Fibroblast of skin of back (primary cell): ENCODE measurements around the gene SF1.
A peak's percentile ranks its signal among the peaks of the same experiment; 100 is the strongest.

Experiments
- DNase-seq: peaks from one replicate; pipeline ENCODE4 v3.0.0-alpha.2; 2013

Gene SF1

DNA sequence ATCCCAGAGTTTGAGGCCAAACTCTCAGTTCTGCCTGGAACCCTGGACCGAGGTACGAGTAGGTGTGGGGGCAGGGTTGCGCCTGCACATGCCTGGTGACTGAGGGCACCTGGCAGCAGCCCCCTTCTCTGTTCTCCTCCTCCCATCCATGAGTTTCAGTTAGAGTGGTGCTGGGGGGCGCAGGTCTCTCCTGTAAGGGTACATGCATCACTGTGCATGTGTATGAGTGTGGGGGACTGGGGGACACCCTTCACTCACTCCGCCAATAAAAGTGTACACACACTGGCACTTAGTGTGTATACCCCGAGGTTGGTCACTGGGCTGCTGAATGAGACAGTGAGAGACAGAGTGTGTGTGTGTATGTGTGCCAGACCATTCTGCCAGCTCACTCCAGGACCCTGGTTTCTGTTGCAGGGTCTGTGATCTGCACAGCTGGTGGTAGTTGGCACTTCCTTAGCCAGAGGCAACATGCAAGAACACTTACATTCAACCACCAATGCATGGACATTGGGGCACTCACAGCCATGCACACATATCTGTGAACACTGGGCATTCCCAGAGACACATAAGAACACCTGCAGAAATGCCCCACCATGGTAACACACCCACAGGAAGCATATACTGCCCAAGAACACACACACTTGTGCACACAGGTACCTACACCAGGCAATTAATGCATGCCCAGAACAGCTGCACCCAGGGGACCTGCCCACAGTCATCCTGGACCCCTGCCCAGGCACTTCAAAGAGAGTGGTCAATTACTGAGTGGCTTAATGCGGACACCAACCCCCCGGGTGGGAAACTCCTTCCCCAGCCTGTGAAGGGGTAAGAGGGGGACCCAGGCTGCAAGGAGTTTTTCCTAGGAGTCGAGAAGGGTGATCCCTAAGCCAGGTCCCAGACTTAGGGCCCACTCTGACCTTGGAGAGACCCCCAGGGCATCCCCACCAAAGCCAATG, 54.2 kb downstream of the SF1 start:
- no peak for DNase-seq

DNA sequence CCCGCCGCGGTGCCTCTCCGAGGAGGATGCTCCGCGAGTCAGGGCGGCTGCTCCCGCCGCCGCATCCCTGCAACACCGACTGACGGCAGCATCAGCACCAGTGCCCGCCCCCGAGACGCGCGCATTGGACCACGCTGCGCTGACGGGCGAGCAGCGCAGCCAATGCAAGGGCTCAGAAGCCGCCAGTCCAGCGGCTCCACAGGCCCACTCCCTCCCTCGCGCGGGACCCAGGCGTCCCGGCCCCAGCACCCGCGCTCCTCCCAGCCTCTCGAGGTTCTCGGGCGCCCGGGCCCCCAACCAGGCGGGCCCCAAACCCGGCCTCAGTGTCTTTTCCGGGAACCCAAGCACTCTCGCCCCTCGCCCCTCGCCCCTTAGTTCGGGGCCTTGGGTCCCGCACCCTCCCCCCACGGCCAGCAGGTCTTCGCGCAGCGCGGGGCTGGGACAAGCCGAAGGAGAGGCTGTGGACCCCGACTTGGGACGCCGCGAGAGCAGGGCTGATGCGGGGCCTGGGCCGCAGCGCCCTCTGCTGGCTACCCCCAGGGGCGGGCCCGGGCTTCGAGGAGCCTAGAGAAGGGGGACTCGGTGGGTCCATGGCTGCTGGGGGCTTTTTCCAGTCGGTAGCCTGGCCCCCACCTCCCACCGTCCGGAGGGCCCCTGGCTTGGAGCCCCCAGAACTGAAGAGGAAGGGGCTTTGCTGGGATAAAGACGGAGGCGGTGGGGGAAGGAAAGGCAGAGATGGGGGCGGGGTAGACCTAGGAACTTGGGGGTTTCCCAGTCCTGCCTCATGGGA, 55.0 kb downstream of the SF1 start, which contains the start of gene NRXN2:
Gene NRXN2, minus strand, starts transcription at position 81 of the 790 bp plus-strand sequence. CDS start 9,498 bp downstream, outside the sequence.
- peak; percentile 80 for DNase-seq

DNA sequence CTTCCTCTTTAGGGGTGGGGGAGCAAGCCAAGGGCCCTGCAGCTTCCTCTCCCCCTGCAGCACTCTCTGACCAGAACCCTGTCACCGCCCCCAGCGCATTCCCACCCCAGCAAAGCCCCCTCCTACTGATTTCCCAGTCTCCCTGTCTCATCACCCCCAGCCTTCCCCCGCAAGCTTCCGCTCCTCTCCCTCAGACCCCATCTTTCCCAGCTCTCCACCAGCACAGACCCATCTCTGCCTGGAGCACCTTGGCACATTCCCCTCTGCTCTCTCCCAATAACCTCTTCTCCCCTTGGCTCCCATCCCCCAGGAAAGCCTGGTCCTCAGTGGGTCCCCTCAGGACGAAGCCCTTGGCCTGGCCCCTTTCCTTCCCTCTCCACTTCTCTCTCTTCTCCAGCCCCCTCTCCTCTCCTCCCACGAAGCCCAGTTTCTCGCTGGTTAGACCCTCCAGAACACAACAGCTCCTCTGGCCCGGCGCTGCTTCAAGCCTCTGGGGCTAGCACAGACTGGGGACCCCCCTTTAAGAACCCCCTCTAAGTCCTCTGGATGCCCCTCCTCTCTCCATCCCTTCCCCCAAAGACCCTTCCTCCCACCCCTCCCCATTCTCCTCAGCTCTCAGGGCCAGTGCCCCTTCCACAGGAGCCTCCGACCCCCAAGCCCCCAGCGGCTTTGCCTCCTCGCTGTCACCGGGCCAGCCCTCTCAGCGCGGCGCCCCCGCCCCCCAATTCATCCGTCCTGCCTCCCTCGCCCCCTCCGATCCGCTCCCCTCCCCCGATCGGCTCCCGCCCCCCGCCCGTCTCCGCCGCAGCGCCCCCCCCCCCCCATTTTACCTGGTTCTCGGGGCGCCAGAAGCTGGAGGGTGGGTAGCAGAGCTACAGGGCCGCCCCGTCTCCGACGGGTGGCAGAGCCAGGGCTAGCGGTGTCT, 55.9 kb downstream of the SF1 start:
- no peak for DNase-seq

DNA sequence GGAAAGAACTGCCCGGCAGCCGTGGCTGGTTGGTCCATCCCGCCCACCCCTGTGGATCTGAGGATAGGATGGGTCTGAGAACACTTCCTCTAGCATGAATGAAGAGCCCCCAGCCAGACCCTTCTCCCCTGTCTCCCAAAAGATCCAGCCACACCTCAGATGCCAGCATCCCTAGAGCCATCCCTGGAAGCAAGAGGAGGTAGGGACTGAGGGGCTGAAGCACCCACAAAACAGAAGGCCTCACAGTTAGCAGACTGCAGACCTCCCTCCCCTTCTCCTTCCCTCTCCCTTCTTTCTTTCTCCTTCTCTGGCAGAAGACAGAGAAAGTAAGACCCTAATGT, 57.0 kb downstream of the SF1 start:
- no peak for DNase-seq

DNA sequence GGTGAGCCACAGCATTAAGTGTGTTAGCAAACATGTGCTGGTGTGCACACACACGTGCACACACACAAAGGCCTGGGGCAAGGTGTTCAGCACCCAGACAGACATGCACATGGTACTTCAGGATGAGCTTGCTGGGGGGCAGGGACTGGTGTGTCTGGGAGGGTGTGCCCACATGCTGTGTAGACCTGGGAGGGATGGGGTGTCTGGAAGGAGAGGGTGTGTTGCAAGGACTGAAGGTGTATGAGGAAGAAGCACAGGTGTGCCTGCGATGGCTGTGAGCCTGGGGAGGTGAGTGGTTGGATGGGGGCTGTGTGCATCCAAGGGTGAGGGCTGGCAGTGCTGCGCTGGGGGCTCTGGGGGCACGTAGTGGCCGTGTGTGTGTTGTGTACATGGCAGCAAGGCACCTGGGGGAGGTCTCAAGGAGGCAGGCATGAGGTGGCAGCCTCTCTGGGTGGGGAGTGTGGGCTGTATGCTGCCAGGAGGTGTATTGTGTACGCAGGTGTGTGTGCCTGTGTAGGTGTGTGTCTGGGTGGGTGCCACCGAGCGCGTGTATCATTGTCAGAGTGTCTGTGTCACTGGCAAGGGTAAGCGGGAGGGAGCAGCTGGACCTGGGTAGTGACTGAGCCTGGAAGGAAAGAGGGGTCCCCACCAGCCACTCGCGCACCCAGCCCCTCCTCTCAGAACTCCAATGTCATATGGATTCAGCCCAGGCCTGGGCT, 57.5 kb downstream of the SF1 start:
- no peak for DNase-seq

DNA sequence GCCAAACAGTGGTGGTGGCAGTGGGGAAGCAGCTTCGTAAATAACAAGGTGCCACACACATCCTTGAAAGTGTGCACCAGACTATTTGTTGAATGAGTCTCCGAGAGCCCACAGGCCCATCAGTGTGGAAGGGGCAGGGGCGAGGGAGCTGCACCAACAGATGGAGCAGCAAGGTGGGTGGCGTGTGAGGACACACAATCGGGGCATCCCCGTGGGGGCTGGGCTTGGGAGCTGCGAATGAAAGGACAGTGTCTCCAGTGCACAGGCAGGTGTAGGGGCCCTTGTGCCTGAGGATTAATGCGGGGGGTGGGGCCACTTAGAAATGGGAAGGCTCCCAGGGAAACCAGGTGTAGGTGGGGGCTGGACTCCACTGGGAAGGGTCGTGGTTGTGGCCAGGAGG, 58.2 kb downstream of the SF1 start:
- no peak for DNase-seq

DNA sequence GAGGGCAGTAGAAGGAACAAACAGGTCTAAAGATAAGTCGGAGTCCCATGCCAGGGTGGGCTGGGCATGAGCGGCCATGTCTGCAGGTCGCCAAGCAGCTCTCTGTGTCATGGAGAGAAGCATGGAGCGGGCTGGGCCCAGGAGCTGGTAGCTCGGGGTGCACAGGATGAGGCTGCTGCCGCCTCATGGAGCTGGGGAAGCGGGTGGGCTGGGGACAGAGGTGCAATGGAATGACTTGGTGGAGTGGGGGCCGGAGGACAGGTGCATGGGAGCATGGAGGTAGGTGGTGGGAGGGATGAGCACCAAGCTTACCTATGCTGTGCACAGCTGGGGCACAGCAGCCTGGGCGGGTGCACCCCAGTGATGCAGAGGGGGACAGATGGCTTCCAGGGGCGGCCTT, 58.9 kb downstream of the SF1 start:
- no peak for DNase-seq

DNA sequence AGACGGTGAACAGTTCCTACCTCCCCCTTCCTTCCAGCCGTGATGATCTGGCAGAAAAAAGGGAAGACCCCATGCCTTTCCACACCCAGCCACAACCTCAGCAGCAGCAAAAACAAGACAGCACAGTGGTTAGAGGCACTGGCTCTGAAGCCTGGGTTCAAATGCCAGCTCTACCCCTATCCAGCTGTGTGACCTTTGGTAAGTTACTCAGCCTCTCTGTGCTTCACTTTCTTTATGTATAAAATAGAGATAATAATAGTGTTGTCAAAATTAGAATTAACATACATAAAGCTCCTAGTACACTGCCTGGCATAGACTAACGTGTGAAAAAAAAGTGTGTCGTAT, 59.6 kb downstream of the SF1 start:
- no peak for DNase-seq

DNA sequence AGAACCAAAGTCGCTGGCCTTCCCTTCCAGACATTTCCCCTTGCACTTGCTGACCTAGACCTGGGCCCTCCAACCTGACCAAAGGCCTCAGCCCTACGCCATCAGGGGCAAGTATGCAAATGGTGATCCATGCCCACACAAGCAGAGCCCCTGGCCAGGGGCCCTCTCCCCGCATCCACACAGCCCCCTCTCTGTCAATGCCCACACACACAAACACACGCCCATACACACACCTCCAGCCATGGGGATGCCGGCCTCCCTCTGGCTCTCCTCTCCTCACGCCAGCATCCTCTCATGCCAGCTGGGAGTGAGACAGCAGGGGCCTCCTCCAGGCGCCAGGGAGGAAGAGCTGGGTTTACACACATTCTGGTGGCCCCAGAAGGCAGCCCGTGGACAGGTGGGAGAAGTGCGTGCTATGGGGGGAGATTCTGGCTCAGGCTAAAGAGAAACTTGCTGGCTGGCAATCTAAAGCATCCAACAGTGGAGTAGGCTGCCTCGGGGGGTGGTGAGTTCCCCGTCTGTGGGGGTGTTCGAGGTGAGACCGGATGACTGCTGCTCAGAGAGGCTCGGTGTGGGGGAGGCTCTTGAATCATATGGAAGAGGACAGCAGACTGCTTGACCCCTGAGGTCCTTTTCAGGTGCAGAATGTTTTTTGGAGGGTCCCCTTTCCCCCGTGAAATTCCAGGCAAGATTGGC, 60.1 kb downstream of the SF1 start:
- DNase-seq, result no peak

DNA sequence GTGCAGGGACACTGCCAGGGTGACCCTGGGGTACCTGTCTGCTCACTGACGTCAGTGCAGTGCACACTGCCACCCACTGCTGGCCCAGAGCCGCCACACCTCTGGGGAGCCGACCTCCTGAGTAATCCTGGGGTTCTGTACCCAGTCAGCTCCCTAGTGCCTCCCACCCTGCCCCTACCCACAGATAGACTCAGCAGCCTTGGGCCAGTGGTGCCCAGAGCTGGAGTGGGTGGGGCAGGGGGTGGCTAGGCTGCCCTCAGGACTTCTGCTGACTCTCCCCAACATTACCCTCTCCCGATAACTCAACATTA, 61.1 kb downstream of the SF1 start:
- no peak for DNase-seq

DNA sequence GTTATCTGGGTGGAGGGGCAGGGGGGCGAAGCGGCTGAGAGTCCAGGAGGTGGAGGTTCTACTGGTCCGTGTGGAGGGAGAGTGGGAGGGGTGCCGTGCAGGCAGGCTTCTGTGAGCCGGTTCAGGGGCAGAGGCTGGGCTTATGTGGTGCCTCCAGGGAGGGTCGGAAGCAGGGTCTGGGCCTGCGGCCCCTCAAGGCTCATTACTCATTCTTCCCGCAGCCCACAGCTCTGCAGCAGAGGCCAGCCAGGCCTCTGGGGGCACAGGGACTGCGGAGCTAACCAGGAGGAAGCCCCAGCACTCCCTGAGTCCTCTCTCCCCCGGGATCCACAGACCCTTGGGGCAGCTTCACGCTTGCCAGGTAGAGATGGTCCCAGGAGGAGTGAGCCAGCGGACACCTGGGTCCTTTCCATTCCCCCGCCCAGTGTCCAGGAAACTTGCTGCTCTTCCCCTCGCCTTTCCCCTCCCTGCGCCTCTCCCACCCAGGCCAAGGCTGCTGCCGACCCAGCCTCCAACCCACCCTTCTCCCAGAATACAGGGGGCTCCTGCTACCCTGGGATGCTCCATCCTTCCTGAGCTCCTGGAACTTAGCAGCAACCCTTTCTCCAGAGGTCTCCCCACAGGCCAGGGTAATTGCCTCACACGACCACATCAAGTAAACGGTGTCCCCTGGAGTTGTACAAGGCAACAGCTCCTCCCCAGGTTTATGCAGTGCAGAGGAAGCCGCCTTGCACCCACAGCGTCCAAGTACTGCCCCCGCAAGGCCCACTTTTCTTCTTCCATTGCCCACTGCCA, 61.7 kb downstream of the SF1 start:
- DNase-seq, result no peak

DNA sequence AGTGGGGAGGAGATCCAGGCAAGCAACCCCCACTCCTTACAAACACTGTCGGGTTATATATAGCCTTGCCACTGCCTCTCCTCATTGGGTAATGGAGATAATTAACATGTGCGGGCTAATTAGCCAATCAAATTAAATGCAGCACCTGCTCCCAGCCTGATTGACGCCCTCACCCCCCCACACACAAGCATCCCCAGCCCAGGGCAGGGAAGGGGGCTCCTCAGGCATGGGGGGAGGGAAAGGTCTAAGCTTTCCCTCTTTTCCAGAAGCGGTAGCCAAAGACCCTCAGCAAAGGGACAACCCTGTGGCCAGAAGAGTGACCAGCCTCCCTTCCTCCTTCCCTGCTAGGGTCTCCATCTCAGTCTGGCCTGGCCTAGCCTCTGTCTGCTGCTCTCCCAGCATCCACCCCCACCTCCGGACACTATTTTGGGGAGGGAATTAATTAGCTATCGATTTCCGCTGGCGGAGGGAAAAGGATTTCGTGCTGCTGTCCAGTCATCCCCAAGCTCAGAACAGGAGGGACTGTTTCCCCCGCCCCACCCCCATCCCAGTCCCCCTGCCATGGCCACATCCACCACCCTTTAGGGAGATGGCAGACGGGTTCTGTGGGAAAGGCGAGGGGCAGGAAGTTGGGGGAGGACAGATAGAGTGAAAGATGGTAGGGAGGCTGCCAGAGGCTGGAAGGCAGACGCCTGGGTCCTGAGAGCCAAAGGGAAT, 62.4 kb downstream of the SF1 start:
- DNase-seq, result no peak

DNA sequence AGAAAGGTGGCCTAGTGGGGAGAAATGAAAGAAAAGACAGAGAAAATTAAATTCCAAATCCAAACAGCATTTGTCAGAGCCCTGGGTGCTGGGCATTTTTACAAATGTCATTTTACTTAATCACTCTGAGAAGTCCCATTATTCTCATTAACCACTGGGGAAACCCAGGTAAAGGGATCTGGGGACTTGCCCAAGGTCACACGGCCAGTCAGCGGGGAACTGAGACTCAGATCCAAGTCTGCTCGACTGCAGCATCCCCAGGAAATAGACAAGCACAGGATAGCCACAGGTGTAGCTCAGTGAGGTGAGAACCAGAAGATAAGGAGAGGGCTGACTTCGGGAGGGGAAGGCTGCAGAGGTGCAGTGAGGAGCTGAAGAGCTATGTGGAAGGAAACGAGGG, 63.2 kb downstream of the SF1 start:
- DNase-seq, result no peak

DNA sequence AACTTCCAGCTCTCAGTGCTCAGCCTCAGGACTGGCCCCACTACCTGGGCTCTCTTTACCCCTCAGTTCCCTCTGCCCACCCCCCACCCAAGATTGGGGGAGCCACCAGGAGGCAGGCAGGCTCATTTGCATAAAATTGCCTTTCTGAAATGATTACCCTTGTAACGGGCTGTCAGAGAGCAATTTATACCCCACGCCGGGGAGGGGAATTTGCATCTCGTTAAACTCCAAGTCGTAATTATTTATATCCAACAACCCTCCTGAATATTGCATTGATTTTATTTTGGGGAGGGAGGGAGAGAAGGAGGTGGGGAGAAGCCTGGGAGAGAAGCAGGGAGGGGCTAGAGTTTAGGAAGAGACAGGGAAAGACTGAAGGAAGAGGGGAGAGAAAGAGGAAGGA, 63.7 kb downstream of the SF1 start:
- no peak for DNase-seq
